ENCODE measurements around the gene RALGPS2. TPM values are rescaled to one million over a fixed set of nuclear protein-coding genes. Genes with fewer than 3 reads are reported as not detected.

RALGPS2 gene
- total and polyA plus RNA-seq, 9 of the 15 experiments (the other 6 are each of a cell fraction or from before 2014, with no cell fraction given): 0.28 to 6.5 (median 2.6) TPM

DNA sequence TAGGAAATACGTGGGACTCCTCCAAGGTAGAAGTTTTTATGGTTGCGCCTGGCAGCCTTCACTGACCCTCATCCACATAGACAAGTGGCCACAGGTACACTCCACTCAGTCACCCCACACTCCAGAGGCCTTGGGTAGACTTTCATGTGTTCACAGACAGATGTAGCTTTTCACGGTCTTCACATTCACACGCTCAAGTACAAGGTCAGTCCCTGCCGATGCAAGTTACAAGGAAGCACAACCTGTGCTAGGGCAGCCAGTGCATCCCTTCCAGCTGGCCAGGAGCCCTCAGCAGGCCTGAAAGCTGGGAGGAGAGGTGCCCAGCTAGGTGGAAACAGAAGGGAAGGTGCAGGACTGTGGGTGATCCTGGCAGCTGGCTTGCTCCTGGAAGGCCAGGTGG lies 245.1 kb downstream of the RALGPS2 start:
- ATAC-seq: no peak
- Histone ChIP-seq H3K36me3 (ENCODE audit: control insufficient read depth, insufficient read depth, low read length) (no peaks in the 10 kb centered on the region), H3K9me3 (replicated peaks; ENCODE audit: control insufficient read depth, insufficient read depth, low read depth, low read length) (no peaks in the 10 kb centered on the region), H3K27ac (ENCODE audit: extremely low read depth, low read depth, low read length) (no peak overlapping the region), H3K9me1 (ENCODE audit: control insufficient read depth, insufficient read depth, low read length) (no peaks in the 10 kb centered on the region), H3K27me3 (ENCODE audit: control insufficient read depth in 2 of 2, insufficient read depth in 2 of 2, low read length in 2 of 2) (peaks cover 0 to 5% of the 10 kb centered on the region in 2 experiments; a peak in 3 of 5 replicates), H3K9ac (ENCODE audit: insufficient read depth in 1 of 2, low read depth in 2 of 2, low read length in 2 of 2) (peak overlapping the region in 1 of 2 experiments; percentile 38; a peak in 1 of 4 replicates), H3K4me1 (replicated peaks in 1 of 2; ENCODE audit: control insufficient read depth in 2 of 2, insufficient read depth in 2 of 2, low read length in 2 of 2) (no peaks in the 10 kb centered on the region), H3K4me2 (ENCODE audit: insufficient read depth, low read length) (no peak overlapping the region), H3K4me3 (no peak overlapping the region), H4K20me1 (replicated peaks; ENCODE audit: control insufficient read depth, insufficient read depth, low read length) (no peaks in the 10 kb centered on the region), H2AFZ (ENCODE audit: low read depth, low read length) (no peak overlapping the region), H3K79me2 (ENCODE audit: control insufficient read depth, insufficient read depth, low read length) (no peaks in the 10 kb centered on the region)
- CTCF ChIA-PET (ENCODE audit: low intra/inter-chr PET ratio): no interaction called here
- BruUV-seq (replicated peaks): no TSS peak
- TF ChIP-seq ESRRB (CRISPR knock-in tag; IDR thresholded peaks at IDR 0.05; ENCODE audit: borderline replicate concordance): no peak
- no peak for TF ChIP-seq BRF1 (IDR thresholded peaks at IDR 0.05; ENCODE audit: borderline replicate concordance, extremely low read depth, insufficient read length)
- TF ChIP-seq PRPF4 (IDR thresholded peaks at IDR 0.05; ENCODE audit: insufficient read depth, low read depth, low read length, poor library complexity, severe bottlenecking): no peak
- TF ChIP-seq TCFL5 (CRISPR knock-in tag; conservative IDR thresholded peaks at IDR 0.05): no peak
- TF ChIP-seq, protein P1, sequence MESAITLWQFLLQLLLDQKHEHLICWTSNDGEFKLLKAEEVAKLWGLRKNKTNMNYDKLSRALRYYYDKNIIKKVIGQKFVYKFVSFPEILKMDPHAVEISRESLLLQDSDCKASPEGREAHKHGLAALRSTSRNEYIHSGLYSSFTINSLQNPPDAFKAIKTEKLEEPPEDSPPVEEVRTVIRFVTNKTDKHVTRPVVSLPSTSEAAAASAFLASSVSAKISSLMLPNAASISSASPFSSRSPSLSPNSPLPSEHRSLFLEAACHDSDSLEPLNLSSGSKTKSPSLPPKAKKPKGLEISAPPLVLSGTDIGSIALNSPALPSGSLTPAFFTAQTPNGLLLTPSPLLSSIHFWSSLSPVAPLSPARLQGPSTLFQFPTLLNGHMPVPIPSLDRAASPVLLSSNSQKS (CRISPR knock-in tag; IDR thresholded peaks at IDR 0.05): no peak
- TF ChIP-seq ETV1 (tag; conservative IDR thresholded peaks at IDR 0.05; ENCODE audit: low read depth): no peak
- TF ChIP-seq TBP (optimal IDR thresholded peaks at IDR 0.05; ENCODE audit: low read depth, low read length): no peak
- TF ChIP-seq TRIM28 (IDR thresholded peaks at IDR 0.05): no peak
- no peak for TF ChIP-seq MXI1 (IDR thresholded peaks at IDR 0.05; ENCODE audit: low read depth, low read length)
- no peak for TF ChIP-seq ZBTB17 (CRISPR knock-in tag; IDR thresholded peaks at IDR 0.05)
- no peak for TF ChIP-seq CBFA2T2 (conservative IDR thresholded peaks at IDR 0.05)
- no peak for TF ChIP-seq LARP7 (IDR thresholded peaks at IDR 0.05)
- TF ChIP-seq SRSF3 (IDR thresholded peaks at IDR 0.05; ENCODE audit: insufficient read depth, low read length): no peak
- POLR2A ChIA-PET: interaction anchor here (1.1 kb wide), 1 partner anchor 13 kb away, joined by 5 read pairs; no protein-coding TSS in a partner anchor
- DNase-seq (ENCODE audit: extremely low read depth in 1 of 4, low spot score in 3 of 4): peak in 1 of 4 experiments; percentile 4
- FAIRE-seq: no peak
- intact Hi-C loops (cut with micrococcal nuclease) (no loop called here), in situ Hi-C loops (cut with MboI) (no loop called here)
- 5% methylated on average over 5 of the region's 5 CpGs for WGBS (ENCODE audit: insufficient coverage, low coverage, missing lambda C conversion rate)

Small RNA genes lying within 50 kb of the gene (microRNA-seq; reads per million reads assigned to microRNA genes)
- gene MIR4424 (ENCODE audit: borderline microRNAs expressed): not detected

Small RNA genes lying within 50 kb of the gene (small RNA-seq; reads per million reads assigned to genes)
- gene MIR4424 (0.51 reads per million, percentile 24 among the genes with 10 or more reads in this experiment), gene RF00092 (not detected)

Other genes starting within 250 kb of the RALGPS2 start
- not detected in 2 replicates for gene CLEC20A, start 228.3 kb upstream of the RALGPS2 start, total RNA-seq (2014; rRNA removed)
- not detected in 2 replicates for gene CLEC20A, start 228.3 kb upstream of the RALGPS2 start, total RNA-seq (2014; rRNA removed; fragmentation: Illumina TruSeq; extraction: Trizol)
- not detected in 2 replicates for gene CLEC20A, start 228.3 kb upstream of the RALGPS2 start, total RNA-seq (2015; rRNA removed; fragmentation: Illumina TruSeq; extraction: Trizol)
- gene CLEC20A, start 228.3 kb upstream of the RALGPS2 start, total RNA-seq (2021): not detected in 2 replicates
- gene CLEC20A, start 228.3 kb upstream of the RALGPS2 start, polyA plus RNA-seq (2011; rRNA removed): not detected in 2 replicates
- not detected in 2 replicates for gene CLEC20A, start 228.3 kb upstream of the RALGPS2 start, polyA plus RNA-seq (2014; fragmentation: Illumina TruSeq; extraction: Trizol)
- gene CLEC20A, start 228.3 kb upstream of the RALGPS2 start, polyA plus RNA-seq (2014; fragmentation: Nextera tagmentation; extraction: Ambion mirVana): not detected
- not detected in 2 replicates for gene CLEC20A, start 228.3 kb upstream of the RALGPS2 start, polyA plus RNA-seq (2014; rRNA removed)
- gene TEX35, start 212.1 kb upstream of the RALGPS2 start, total RNA-seq (2014; rRNA removed): not detected in 2 replicates
- gene TEX35, start 212.1 kb upstream of the RALGPS2 start, total RNA-seq (2014; rRNA removed; fragmentation: Illumina TruSeq; extraction: Trizol): not detected in 2 replicates
- not detected in 2 replicates for gene TEX35, start 212.1 kb upstream of the RALGPS2 start, total RNA-seq (2015; rRNA removed; fragmentation: Illumina TruSeq; extraction: Trizol)
- gene TEX35, start 212.1 kb upstream of the RALGPS2 start, total RNA-seq (2021): not detected in 2 replicates
- not detected in 2 replicates for gene TEX35, start 212.1 kb upstream of the RALGPS2 start, polyA plus RNA-seq (2011; rRNA removed)
- not detected in 2 replicates for gene TEX35, start 212.1 kb upstream of the RALGPS2 start, polyA plus RNA-seq (2014; fragmentation: Illumina TruSeq; extraction: Trizol)
- gene TEX35, start 212.1 kb upstream of the RALGPS2 start, polyA plus RNA-seq (2014; fragmentation: Nextera tagmentation; extraction: Ambion mirVana): not detected
- gene TEX35, start 212.1 kb upstream of the RALGPS2 start, polyA plus RNA-seq (2014; rRNA removed): not detected in 2 replicates
- not detected in 2 replicates for gene ANGPTL1, start 145.8 kb downstream of the RALGPS2 start, total RNA-seq (2014; rRNA removed)
- gene ANGPTL1, start 145.8 kb downstream of the RALGPS2 start, total RNA-seq (2014; rRNA removed; fragmentation: Illumina TruSeq; extraction: Trizol): not detected in 2 replicates
- gene ANGPTL1, start 145.8 kb downstream of the RALGPS2 start, total RNA-seq (2015; rRNA removed; fragmentation: Illumina TruSeq; extraction: Trizol): not detected in 2 replicates
- gene ANGPTL1, start 145.8 kb downstream of the RALGPS2 start, total RNA-seq (2021): 0.04 TPM in 1 of 2 replicates, not detected in the other
- not detected in 2 replicates for gene ANGPTL1, start 145.8 kb downstream of the RALGPS2 start, polyA plus RNA-seq (2011; rRNA removed)
- gene ANGPTL1, start 145.8 kb downstream of the RALGPS2 start, polyA plus RNA-seq (2014; fragmentation: Illumina TruSeq; extraction: Trizol): not detected in 2 replicates
- gene ANGPTL1, start 145.8 kb downstream of the RALGPS2 start, polyA plus RNA-seq (2014; fragmentation: Nextera tagmentation; extraction: Ambion mirVana): under 1 TPM in 1 of 2 experiments, not detected in 1; 0.06 TPM
- gene ANGPTL1, start 145.8 kb downstream of the RALGPS2 start, polyA plus RNA-seq (2014; rRNA removed): not detected in 2 replicates